Tibial nerve (tissue), 4 donors: Measurements from ENCODE around the gene ZNF385D.

Experiments
- CTCF ChIP-seq, 5 experiments: fragments of 200-600 bp in 3 of 5; fragments of 450-650 bp in 2 of 5; sonication (generic) in 3 of 5; IDR thresholded peaks; one replicate each; pipeline ENCODE4 v1.5.1; 2016 to 2019; ENCODE audit warnings: antibody characterized with exemption in 5 of 5, mild to moderate bottlenecking in 3 of 5, moderate library complexity in 2 of 5
- EP300 ChIP-seq, 2 donors: sonication (generic); formaldehyde crosslinking; IDR thresholded peaks; one replicate each; pipeline ENCODE4 v1.6.1; 2017; ENCODE audit warnings: antibody characterized with exemption in 2 of 2, mild to moderate bottlenecking in 1 of 2

- no peak for TF ChIP-seq CTCF (IDR thresholded peaks at IDR 0.05)
- TF ChIP-seq EP300 (IDR thresholded peaks at IDR 0.05): no peak
These were observed 109.1 kb downstream of the ZNF385D start for GRCh38 chr3:21641959-21642358.
